Neuronal stem cell (in vitro differentiated cells): ENCODE data around the gene SETD4.

ENCODE experiments used
- DNase-seq: peaks from one replicate; pipeline ENCODE4 v3.0.0-alpha.2; 2013; ENCODE audit warnings: low spot score
- H2AFZ ChIP-seq: one replicate; pipeline ENCODE4 v1.6.1; 2013; ENCODE audit warnings: mild to moderate bottlenecking, low read length, inconsistent platforms
- H2AK5ac ChIP-seq: 2 replicates; pipeline ENCODE4 v1.6.1; 2013; ENCODE audit warnings: low read depth, mild to moderate bottlenecking, inconsistent platforms, low read length, moderate library complexity, mixed read lengths
- H2BK120ac ChIP-seq: 2 replicates; pipeline ENCODE4 v1.6.1; 2013; ENCODE audit warnings: low read depth, mild to moderate bottlenecking, inconsistent platforms, low read length, moderate library complexity, mixed read lengths
- H2BK12ac ChIP-seq: one replicate; pipeline ENCODE4 v1.6.1; 2013; ENCODE audit warnings: low read length, inconsistent platforms
- H2BK15ac ChIP-seq: 2 replicates; pipeline ENCODE4 v1.6.1; 2013; ENCODE audit warnings: mild to moderate bottlenecking, low read length, inconsistent platforms, mixed read lengths
- H2BK5ac ChIP-seq: one replicate; pipeline ENCODE4 v1.6.1; 2013; ENCODE audit warnings: inconsistent platforms, mild to moderate bottlenecking, low read length, moderate library complexity
- H3K14ac ChIP-seq: one replicate; pipeline ENCODE4 v1.6.1; 2013; ENCODE audit warnings: low read length, inconsistent platforms
- H3K18ac ChIP-seq: 2 replicates; pipeline ENCODE4 v1.6.1; 2013; ENCODE audit warnings: low read length, inconsistent platforms
- H3K23ac ChIP-seq: 2 replicates; pipeline ENCODE4 v1.6.1; 2013; ENCODE audit warnings: low read depth, mild to moderate bottlenecking, mixed read lengths, low read length, inconsistent platforms; ENCODE audit not compliant: poor library complexity
- H3K27ac ChIP-seq: replicated peaks from 3 replicates; pipeline ENCODE4 v1.5.1; 2013; ENCODE audit warnings: low read length, inconsistent platforms
- H3K27me3 ChIP-seq, 3 experiments: 2 replicates each; pipeline ENCODE4 v1.6.1; 2013; ENCODE audit warnings: low read length in 3 of 3, mild to moderate bottlenecking in 2 of 3, inconsistent platforms in 1 of 3, low read depth in 1 of 3, mixed read lengths in 1 of 3, moderate library complexity in 1 of 3; ENCODE audit not compliant: control insufficient read depth in 3 of 3, insufficient read depth in 3 of 3
- H3K36me3 ChIP-seq, 2 donors: replicated peaks in 1 of 2; 2 replicates each; pipeline ENCODE4 v1.6.1; 2013; ENCODE audit warnings: low read length in 2 of 2; ENCODE audit not compliant: control insufficient read depth in 2 of 2, insufficient read depth in 2 of 2
- H3K4ac ChIP-seq: 2 replicates; pipeline ENCODE4 v1.6.1; 2013; ENCODE audit warnings: inconsistent platforms, mild to moderate bottlenecking, low read length, moderate library complexity
- H3K4me1 ChIP-seq, 2 donors: 1 replicate in 1 of 2; 2 replicates in 1 of 2; pipeline ENCODE4 v1.6.1; 2013; ENCODE audit warnings: low read length in 2 of 2, low read depth in 1 of 2; ENCODE audit not compliant: control insufficient read depth in 2 of 2, insufficient read depth in 1 of 2
- H3K4me2 ChIP-seq: one replicate; pipeline ENCODE4 v1.6.1; 2013; ENCODE audit warnings: mild to moderate bottlenecking, low read length, inconsistent platforms; ENCODE audit not compliant: insufficient read depth, poor library complexity, severe bottlenecking
- H3K4me3 ChIP-seq, 2 donors: 2 replicates each; pipeline ENCODE4 v1.5.1; 2013; ENCODE audit warnings: low read length in 2 of 2, mild to moderate bottlenecking in 2 of 2, inconsistent platforms in 1 of 2, moderate library complexity in 1 of 2
- H3K79me1 ChIP-seq: one replicate; pipeline ENCODE4 v1.6.1; 2013; ENCODE audit warnings: low read depth, mild to moderate bottlenecking, inconsistent platforms, low read length, moderate library complexity
- H3K9ac ChIP-seq: one replicate; pipeline ENCODE4 v1.6.1; 2013; ENCODE audit warnings: mild to moderate bottlenecking, low read depth, low read length, inconsistent platforms; ENCODE audit not compliant: poor library complexity
- H3K9me3 ChIP-seq, 2 donors: replicated peaks in 1 of 2; 2 replicates each; pipeline versions ENCODE3 to v1.6.1; 2013; ENCODE audit warnings: low read length in 2 of 2, mild to moderate bottlenecking in 2 of 2, inconsistent platforms in 1 of 2, low read depth in 1 of 2, mixed read lengths in 1 of 2, moderate library complexity in 1 of 2; ENCODE audit not compliant: control insufficient read depth in 2 of 2, insufficient read depth in 1 of 2
- H4K8ac ChIP-seq: one replicate; pipeline ENCODE4 v1.6.1; 2013; ENCODE audit warnings: low read depth, mild to moderate bottlenecking, inconsistent platforms, low read length, moderate library complexity
- H4K91ac ChIP-seq: one replicate; pipeline ENCODE4 v1.6.1; 2013; ENCODE audit warnings: low read length, low read depth, mild to moderate bottlenecking, inconsistent platforms; ENCODE audit not compliant: poor library complexity
- WGBS, 2 donors: extraction: QIAGEN DNeasy Blood & Tissue Kit; methylation state at CpG; one replicate each; pipeline ENCODE4 v1.1.7; 2013; ENCODE audit warnings: missing lambda C conversion rate in 2 of 2, mixed read lengths in 1 of 2; ENCODE audit not compliant: insufficient read length in 2 of 2, insufficient replicate concordance in 1 of 2; ENCODE audit errors: extremely low coverage in 2 of 2; 5-methylcytosine and 5-hydroxymethylcytosine counted together

Gene SETD4

DNA sequence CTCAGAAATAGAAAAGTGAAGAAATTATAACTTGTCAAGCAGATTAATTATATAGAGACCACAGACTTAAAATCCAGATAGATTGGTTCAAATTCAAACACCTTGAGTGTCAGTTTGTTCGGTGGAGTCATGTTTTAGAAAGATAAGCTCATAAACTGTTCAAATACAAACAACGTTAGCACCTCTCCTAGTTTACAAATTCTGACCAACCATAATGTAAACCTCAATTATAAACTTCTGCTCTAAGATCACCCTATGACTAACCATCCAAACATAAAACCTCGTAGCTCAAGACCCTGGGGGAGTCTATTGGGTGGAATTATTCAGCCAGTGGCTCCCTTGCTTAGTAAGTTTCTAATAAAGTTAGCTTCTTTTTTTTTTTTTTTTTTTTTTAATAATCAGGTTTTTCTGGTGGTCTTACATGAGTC is 21.9 kb upstream of the SETD4 start:
- Histone ChIP-seq H4K8ac (no peak overlapping the region), H3K23ac (no peak overlapping the region), H4K91ac (no peak overlapping the region), H2BK5ac (no peak overlapping the region), H2BK120ac (no peak overlapping the region), H3K18ac (no peak overlapping the region), H3K4me1 (no peaks in the 10 kb centered on the region), H3K9ac (no peak overlapping the region), H3K79me1 (no peaks in the 10 kb centered on the region), H3K14ac (no peak overlapping the region), H2AK5ac (no peak overlapping the region), H3K4ac (no peak overlapping the region), H2BK15ac (no peak overlapping the region), H3K36me3 (no peaks in the 10 kb centered on the region), H3K27me3 (peaks cover 0 to 15% (median 0%) of the 10 kb centered on the region in 3 experiments), H3K4me2 (no peak overlapping the region), H2AFZ (no peak overlapping the region), H3K27ac (no peak overlapping the region), H3K4me3 (no peak overlapping the region), H3K9me3 (no peaks in the 10 kb centered on the region), H2BK12ac (no peak overlapping the region)
- DNase-seq, result no peak
- no CpG with 5 or more reads among the region's 3 CpGs for WGBS, 2 donors

DNA sequence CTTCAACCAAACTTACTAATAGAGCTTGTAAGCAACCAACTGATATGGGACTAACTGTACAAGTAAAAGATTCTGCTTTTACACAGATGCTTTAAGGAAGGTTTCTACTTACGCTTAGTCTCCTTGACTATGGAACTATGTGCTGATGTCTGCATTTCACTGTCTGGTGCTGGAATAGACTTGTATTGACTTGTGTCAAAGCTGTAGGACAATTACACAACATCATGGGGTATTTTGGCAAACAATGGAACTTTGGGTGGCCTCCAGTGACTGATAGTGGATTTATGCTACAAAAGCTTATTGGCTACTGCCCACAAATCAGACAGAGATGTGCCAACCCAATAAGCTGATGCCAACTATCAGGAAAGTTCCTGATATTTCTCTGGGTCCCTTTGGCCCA is 20.1 kb upstream of the SETD4 start:
- Histone ChIP-seq H4K8ac (no peak overlapping the region), H3K27me3 (peaks cover 0 to 22% (median 0%) of the 10 kb centered on the region in 3 experiments), H3K9ac (no peak overlapping the region), H3K36me3 (no peaks in the 10 kb centered on the region), H3K4me2 (no peak overlapping the region), H2AK5ac (no peak overlapping the region), H4K91ac (no peak overlapping the region), H3K4ac (no peak overlapping the region), H3K9me3 (no peaks in the 10 kb centered on the region), H3K4me1 (no peaks in the 10 kb centered on the region), H3K79me1 (no peaks in the 10 kb centered on the region), H3K4me3 (no peak overlapping the region), H2BK12ac (no peak overlapping the region), H3K23ac (no peak overlapping the region), H2BK5ac (no peak overlapping the region), H3K18ac (no peak overlapping the region), H2BK120ac (no peak overlapping the region), H2BK15ac (no peak overlapping the region), H3K14ac (no peak overlapping the region), H3K27ac (no peak overlapping the region), H2AFZ (no peak overlapping the region)
- WGBS, 2 donors, result no CpG with 5 or more reads among the region's 1 CpG
- no peak for DNase-seq

DNA sequence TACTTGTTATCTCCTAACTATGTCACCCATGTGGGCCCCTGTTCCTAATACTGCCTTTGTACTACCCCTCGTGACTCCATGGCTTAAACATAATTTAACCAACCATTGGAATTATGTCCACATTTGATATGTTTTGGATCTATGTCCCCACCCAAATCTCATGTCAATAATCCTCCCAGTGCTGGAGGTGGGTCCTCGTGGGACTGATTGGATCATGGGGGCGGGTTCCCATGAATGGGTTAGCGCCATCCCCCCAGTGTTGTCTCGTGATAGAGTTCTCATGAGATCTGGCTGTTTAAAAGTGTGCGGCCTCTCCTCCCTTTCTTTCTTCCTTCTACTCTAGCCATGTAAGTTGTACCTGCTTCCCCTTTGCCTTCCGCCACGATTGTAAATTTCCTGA is 19.3 kb upstream of the SETD4 start:
- Histone ChIP-seq H3K9me3 (no peaks in the 10 kb centered on the region), H3K9ac (no peak overlapping the region), H3K18ac (no peak overlapping the region), H2BK15ac (no peak overlapping the region), H3K4me1 (no peaks in the 10 kb centered on the region), H3K4me3 (no peak overlapping the region), H3K27ac (no peak overlapping the region), H3K79me1 (no peaks in the 10 kb centered on the region), H3K27me3 (peaks cover 0 to 26% (median 0%) of the 10 kb centered on the region in 3 experiments), H2BK5ac (no peak overlapping the region), H2AK5ac (no peak overlapping the region), H3K23ac (no peak overlapping the region), H2BK12ac (no peak overlapping the region), H3K14ac (no peak overlapping the region), H4K8ac (no peak overlapping the region), H2AFZ (no peak overlapping the region), H2BK120ac (no peak overlapping the region), H3K4ac (no peak overlapping the region), H3K36me3 (no peaks in the 10 kb centered on the region), H3K4me2 (no peak overlapping the region), H4K91ac (no peak overlapping the region)
- no peak for DNase-seq
- no CpG with 5 or more reads among the region's 8 CpGs for WGBS, 2 donors

DNA sequence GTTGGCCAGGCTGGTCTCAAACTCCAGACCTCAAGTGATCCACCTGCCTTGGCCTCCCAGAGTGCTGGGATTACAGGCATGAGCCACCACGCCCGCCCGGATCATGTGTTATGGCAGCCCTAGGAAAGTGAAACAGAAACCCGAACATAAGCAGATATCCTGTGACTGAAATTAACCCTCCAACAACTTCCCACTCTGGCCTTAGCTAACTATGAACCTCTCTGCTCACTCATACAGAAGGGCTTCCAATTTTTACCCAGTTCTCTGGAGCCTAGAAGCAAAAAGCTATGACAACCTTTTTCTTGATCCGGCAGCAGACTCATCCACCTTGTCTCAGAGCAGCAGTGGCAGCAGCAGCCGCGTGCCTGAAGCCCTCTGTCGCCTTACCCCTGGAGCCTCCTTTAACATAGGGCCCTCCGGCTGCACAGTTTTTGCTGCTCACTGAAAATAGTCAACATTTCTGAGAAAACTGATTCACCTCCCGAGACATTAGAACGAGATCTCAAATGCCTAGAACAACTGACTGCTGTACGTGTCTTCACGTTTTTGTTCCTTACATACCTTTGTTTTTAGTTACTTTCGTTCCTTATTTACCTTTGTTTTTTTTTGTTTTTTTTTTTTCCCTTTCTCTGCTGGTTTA is 18.8 kb upstream of the SETD4 start:
- no peak overlapping the region for H3K14ac ChIP-seq
- H2AK5ac ChIP-seq, result no peak overlapping the region
- H3K79me1 ChIP-seq, result no peaks in the 10 kb centered on the region
- H3K4me3 ChIP-seq, result no peak overlapping the region
- no peak overlapping the region for H2BK15ac ChIP-seq
- no peak overlapping the region for H2BK5ac ChIP-seq
- H3K36me3 ChIP-seq, result no peaks in the 10 kb centered on the region
- no peak overlapping the region for H3K4me2 ChIP-seq
- H3K23ac ChIP-seq, result no peak overlapping the region
- H2AFZ ChIP-seq, result no peak overlapping the region
- no peak overlapping the region for H3K9ac ChIP-seq
- H2BK120ac ChIP-seq, result no peak overlapping the region
- H3K18ac ChIP-seq, result no peak overlapping the region
- H4K91ac ChIP-seq, result no peak overlapping the region
- H4K8ac ChIP-seq, result no peak overlapping the region
- peaks cover 0 to 30% (median 0%) of the 10 kb centered on the region in 3 experiments for H3K27me3 ChIP-seq
- H3K9me3 ChIP-seq, result no peaks in the 10 kb centered on the region
- H3K4ac ChIP-seq, result no peak overlapping the region
- DNase-seq, result no peak
- no peak overlapping the region for H3K27ac ChIP-seq
- no peaks in the 10 kb centered on the region for H3K4me1 ChIP-seq
- no peak overlapping the region for H2BK12ac ChIP-seq
- no CpG with 5 or more reads among the region's 14 CpGs for WGBS, 2 donors
